H1 (cell line): ENCODE measurements around the gene KIF13A. TPM values are rescaled to one million over a fixed set of nuclear protein-coding genes. Genes with fewer than 3 reads are reported as not detected.

Experiments
- CTCF ChIA-PET: fragments of 300-600 bp; sonication (Branson Sonifier 250); formaldehyde crosslinking; loops from one replicate; lab custom pipeline; 2021; ENCODE audit not compliant: partially characterized antibody; lab: Charles Lee
- POLR2A ChIA-PET: fragments of 300-600 bp; sonication (Branson Sonifier 250); formaldehyde crosslinking; loops from one replicate; lab custom pipeline; 2021; ENCODE audit warnings: inconsistent platforms; ENCODE audit not compliant: partially characterized antibody; lab: Charles Lee
- DNase-seq, 2 experiments: peaks; one replicate each; pipeline versions ENCODE4 v3.0.0 to v3.0.0-alpha.2; 2010 to 2022; ENCODE audit warnings: low spot score in 2 of 2, low read depth in 1 of 2, mixed read lengths in 1 of 2
- FAIRE-seq: peaks from 2 replicates; lab custom pipeline; 2011; peaks lifted over from hg19 to GRCh38; lab: Jason Lieb, UNC
- H2AFZ ChIP-seq: 2 replicates; pipeline ENCODE4 v1.8.1; 2012; ENCODE audit warnings: low read length, inconsistent platforms
- H2AK5ac ChIP-seq: 2 replicates; pipeline ENCODE4 v1.6.1; 2013; ENCODE audit warnings: low read depth, low read length
- H2BK120ac ChIP-seq: replicated peaks from 2 replicates; pipeline ENCODE3; 2013; ENCODE audit warnings: low read depth, low read length, inconsistent platforms
- H2BK12ac ChIP-seq: 2 replicates; pipeline ENCODE4 v1.6.1; 2013; ENCODE audit warnings: low read depth, low read length
- H2BK15ac ChIP-seq: 2 replicates; pipeline ENCODE4 v1.6.1; 2013; ENCODE audit warnings: low read length
- H2BK20ac ChIP-seq: 2 replicates; pipeline ENCODE4 v1.6.1; 2013; ENCODE audit warnings: low read length
- H2BK5ac ChIP-seq: 2 replicates; pipeline ENCODE4 v1.6.1; 2013; ENCODE audit warnings: low read depth, low read length
- H3K14ac ChIP-seq: 2 replicates; pipeline ENCODE4 v1.6.1; 2013; ENCODE audit warnings: inconsistent platforms; ENCODE audit not compliant: insufficient read length
- H3K18ac ChIP-seq: 2 replicates; pipeline ENCODE4 v1.6.1; 2013; ENCODE audit warnings: low read length; ENCODE audit errors: extremely low read depth
- H3K23ac ChIP-seq: 2 replicates; pipeline ENCODE4 v1.6.1; 2013; ENCODE audit warnings: inconsistent platforms; ENCODE audit not compliant: insufficient read length
- H3K23me2 ChIP-seq: 2 replicates; pipeline ENCODE4 v1.6.1; 2013; ENCODE audit warnings: low read depth, low read length
- H3K27ac ChIP-seq: 2 replicates; pipeline ENCODE4 v1.6.1; 2011; ENCODE audit warnings: low read depth, low read length, inconsistent platforms
- H3K27me3 ChIP-seq, 4 experiments: replicated peaks in 1 of 4; 1 replicate in 1 of 4; 2 replicates in 3 of 4; pipeline versions ENCODE4 v1.6.1 to v1.8.1; 2011 to 2013; ENCODE audit warnings: low read length in 3 of 4, mild to moderate bottlenecking in 3 of 4, inconsistent platforms in 2 of 4, mixed read lengths in 2 of 4, moderate library complexity in 1 of 4; ENCODE audit not compliant: control insufficient read depth in 3 of 4, insufficient read depth in 3 of 4; ENCODE audit errors: extremely low read depth in 1 of 4
- H3K36me3 ChIP-seq, 4 experiments: 2 replicates each; pipeline versions ENCODE4 v1.6.1 to v1.8.1; 2011 to 2013; ENCODE audit warnings: mild to moderate bottlenecking in 4 of 4, low read length in 3 of 4, moderate library complexity in 2 of 4, control low read depth in 1 of 4, inconsistent platforms in 1 of 4; ENCODE audit not compliant: insufficient read depth in 4 of 4, control insufficient read depth in 2 of 4
- H3K4ac ChIP-seq: replicated peaks from 2 replicates; pipeline ENCODE3; 2013; ENCODE audit warnings: low read length, low read depth, mixed read lengths, inconsistent platforms; ENCODE audit not compliant: insufficient read length
- H3K4me1 ChIP-seq, 4 experiments: replicated peaks in 1 of 4; 1 replicate in 1 of 4; 2 replicates in 3 of 4; pipeline versions ENCODE4 v1.6.1 to v1.8.1; 2011 to 2013; ENCODE audit warnings: low read length in 3 of 4, inconsistent platforms in 2 of 4, mixed read lengths in 1 of 4; ENCODE audit not compliant: insufficient read depth in 4 of 4, control insufficient read depth in 3 of 4
- H3K4me2 ChIP-seq, 2 experiments: 2 replicates each; pipeline versions ENCODE4 v1.6.1 to v1.8.1; 2011 to 2013; ENCODE audit warnings: low read depth in 2 of 2, low read length in 2 of 2, control low read depth in 1 of 2, inconsistent platforms in 1 of 2, mild to moderate bottlenecking in 1 of 2; ENCODE audit not compliant: insufficient read depth in 1 of 2
- H3K4me3 ChIP-seq, 4 experiments: fragments of 200-600, 300-600 bp in 1 of 4; sonication (generic), shearing (Covaris generic), sonication (Bioruptor Twin) in 1 of 4; 2 replicates each; pipeline versions ENCODE4 v1.5.1 to v1.8.1; 2011 to 2016; ENCODE audit warnings: low read length in 4 of 4, low read depth in 3 of 4, control low read depth in 2 of 4, inconsistent platforms in 2 of 4, mild to moderate bottlenecking in 2 of 4, mixed read lengths in 1 of 4, moderate library complexity in 1 of 4; ENCODE audit not compliant: insufficient read depth in 2 of 4; ENCODE audit errors: extremely low read depth in 1 of 4
- H3K56ac ChIP-seq: replicated peaks from 2 replicates; pipeline ENCODE3; 2013; ENCODE audit warnings: low read depth, mild to moderate bottlenecking, mixed read lengths, low read length, inconsistent platforms; ENCODE audit not compliant: insufficient read length
- H3K79me1 ChIP-seq: 2 replicates; pipeline ENCODE4 v1.6.1; 2013; ENCODE audit warnings: low read depth, low read length, control low read depth
- H3K79me2 ChIP-seq, 2 experiments: 2 replicates each; pipeline versions ENCODE4 v1.6.1 to v1.8.1; 2012 to 2013; ENCODE audit warnings: low read length in 2 of 2, mild to moderate bottlenecking in 2 of 2, inconsistent platforms in 1 of 2; ENCODE audit not compliant: insufficient read depth in 2 of 2, control insufficient read depth in 1 of 2
- H3K9ac ChIP-seq, 4 experiments: replicated peaks in 1 of 4; 1 replicate in 1 of 4; 2 replicates in 3 of 4; pipeline versions ENCODE4 v1.6.1 to v1.8.1; 2011 to 2013; ENCODE audit warnings: low read depth in 3 of 4, low read length in 3 of 4, control low read depth in 2 of 4, mild to moderate bottlenecking in 2 of 4, moderate library complexity in 2 of 4, inconsistent platforms in 1 of 4; ENCODE audit errors: extremely low read depth in 1 of 4
- H3K9me3 ChIP-seq, 2 experiments: 2 replicates each; pipeline versions ENCODE4 v1.6.1 to v1.8.1; 2012 to 2013; ENCODE audit warnings: mild to moderate bottlenecking in 2 of 2, moderate library complexity in 2 of 2, control low read depth in 1 of 2, inconsistent platforms in 1 of 2, low read depth in 1 of 2, low read length in 1 of 2, mixed read lengths in 1 of 2; ENCODE audit not compliant: insufficient read depth in 2 of 2
- H4K20me1 ChIP-seq, 2 experiments: replicated peaks in 1 of 2; 2 replicates each; pipeline versions ENCODE3 to v1.8.1; 2011 to 2013; ENCODE audit warnings: inconsistent platforms in 2 of 2, low read length in 2 of 2, mild to moderate bottlenecking in 1 of 2; ENCODE audit not compliant: insufficient read depth in 2 of 2, control insufficient read depth in 1 of 2
- H4K5ac ChIP-seq: 2 replicates; pipeline ENCODE4 v1.6.1; 2013; ENCODE audit warnings: low read length, low read depth, mixed read lengths, inconsistent platforms; ENCODE audit not compliant: insufficient read length
- H4K8ac ChIP-seq: 2 replicates; pipeline ENCODE4 v1.8.0; 2013; ENCODE audit warnings: mild to moderate bottlenecking, moderate library complexity, low read length, inconsistent platforms; ENCODE audit not compliant: insufficient read depth; ENCODE audit errors: extremely low read depth
- H4K91ac ChIP-seq: replicated peaks from 2 replicates; pipeline ENCODE3; 2013; ENCODE audit warnings: low read length, mixed read lengths, inconsistent platforms; ENCODE audit not compliant: insufficient read length
- ATF3 ChIP-seq: IDR thresholded peaks from 2 replicates; pipeline ENCODE4 v1.6.1; 2011; ENCODE audit warnings: low read depth, mild to moderate bottlenecking, low read length; ENCODE audit not compliant: insufficient read depth
- BRCA1 ChIP-seq: IDR thresholded peaks from 2 replicates; pipeline ENCODE4 v1.6.1; 2012; ENCODE audit warnings: low read depth, low read length, improper control_type of control experiment
- CHD2 ChIP-seq: IDR thresholded peaks from 2 replicates; pipeline ENCODE4 v1.6.1; 2012; ENCODE audit warnings: low read length, improper control_type of control experiment
- CTBP2 ChIP-seq: IDR thresholded peaks from 2 replicates; pipeline ENCODE4 v1.7.0; 2011; ENCODE audit warnings: borderline replicate concordance, mild to moderate bottlenecking, moderate library complexity, mixed read lengths, low read length; ENCODE audit not compliant: insufficient read depth, insufficient read length
- EGR1 ChIP-seq: IDR thresholded peaks from 2 replicates; pipeline ENCODE4 v1.6.1; 2011; ENCODE audit warnings: low read depth, low read length, borderline replicate concordance
- EZH2 ChIP-seq: fragments of 200-600 bp; sonication (generic); IDR thresholded peaks from 2 replicates; pipeline ENCODE4 v1.7.1; 2012; ENCODE audit warnings: low read depth, mild to moderate bottlenecking, moderate library complexity, low read length, inconsistent platforms; ENCODE audit not compliant: severe bottlenecking
- KDM1A ChIP-seq: fragments of 200-600, 300-600 bp; sonication (generic); IDR thresholded peaks from 2 replicates; pipeline ENCODE4 v1.7.1; 2016; ENCODE audit warnings: mild to moderate bottlenecking, low read length, borderline replicate concordance
- KDM4A ChIP-seq: IDR thresholded peaks from one replicate; pipeline ENCODE4 v1.7.1; 2012; ENCODE audit warnings: low read depth, mild to moderate bottlenecking, moderate library complexity, low read length, inconsistent platforms; ENCODE audit not compliant: severe bottlenecking
- POLR2A ChIP-seq, 2 experiments: IDR thresholded peaks; 1 replicate in 1 of 2; 2 replicates in 1 of 2; pipeline ENCODE4 v1.6.1; 2011; ENCODE audit warnings: low read depth in 2 of 2, low read length in 2 of 2, mild to moderate bottlenecking in 2 of 2; ENCODE audit errors: control extremely low read depth in 1 of 2
- RBBP5 ChIP-seq: IDR thresholded peaks from 2 replicates; pipeline ENCODE4 v1.7.1; 2012; ENCODE audit warnings: low read depth, mild to moderate bottlenecking, inconsistent platforms, low read length, moderate library complexity, borderline replicate concordance
- SIX5 ChIP-seq: IDR thresholded peaks from 2 replicates; pipeline ENCODE4 v1.6.1; 2011; ENCODE audit warnings: mild to moderate bottlenecking, low read depth, low read length
- SUZ12 ChIP-seq: fragments of 200-600 bp; sonication (generic); IDR thresholded peaks from 2 replicates; pipeline ENCODE4 v1.6.1; 2012; ENCODE audit warnings: mild to moderate bottlenecking, inconsistent platforms, low read length, moderate library complexity, mixed read lengths
- TCF12 ChIP-seq: IDR thresholded peaks from 2 replicates; pipeline ENCODE4 v1.6.1; 2011; ENCODE audit warnings: low read depth, mild to moderate bottlenecking, low read length
- WGBS, 2 experiments: shearing (Covaris generic) in 1 of 2; methylation state at CpG; one replicate each; pipeline versions ENCODE4 v1.1.6 to v1.1.7; 2013 to 2015; ENCODE audit warnings: low lambda C conversion rate in 2 of 2, mixed read lengths in 2 of 2, inconsistent platforms in 1 of 2, low coverage in 1 of 2, missing lambda C conversion rate in 1 of 2; ENCODE audit not compliant: insufficient replicate concordance in 2 of 2, insufficient coverage in 1 of 2, insufficient read length in 1 of 2; ENCODE audit errors: extremely low coverage in 1 of 2, missing lambda C conversion rate in 1 of 2; 5-methylcytosine and 5-hydroxymethylcytosine counted together
- polyA plus RNA-seq, 7 experiments: library from polyadenylated mRNA; depleted of rRNA in 3 of 7; stranded (reverse) in 5 of 7; unstranded in 2 of 7; fragments of >200 nt in 5 of 7; fragments of 200-250 nt in 2 of 7; gene quantifications; 1 replicate in 5 of 7; 2 replicates in 1 of 7; 4 replicates in 1 of 7; pipeline versions ENCODE4 v1.2.1 to v1.2.3, GENCODE V29; 2011 to 2013; ENCODE audit warnings: missing spikeins in 2 of 7, mixed read lengths in 2 of 7
- total RNA-seq: library from RNA; stranded (reverse); fragmentation: NEBNext Ultra II Directional; extraction: Animal tissue kit (Norgen Biotek cat#: 25700); gene quantifications from 2 replicates; pipeline ENCODE4 v1.2.1, GENCODE V29; 2021

KIF13A gene
- total and polyA plus RNA-seq, 2 of the 8 experiments (the other 6 are each of a cell fraction or from before 2014, with no cell fraction given), result 14.7 to 40.8 TPM

- Histone ChIP-seq H3K27ac (no peak overlapping the region), H2AFZ (no peak overlapping the region), H2BK5ac (no peak overlapping the region), H3K4me1 (no peaks in the 10 kb centered on the region), H4K8ac (no peak overlapping the region), H3K56ac (no peak overlapping the region), H3K23me2 (no peaks in the 10 kb centered on the region), H3K27me3 (no peaks in the 10 kb centered on the region), H3K9me3 (peaks cover 9 to 10% of the 10 kb centered on the region in 2 experiments; a peak in 2 of 4 replicates), H3K79me1 (no peaks in the 10 kb centered on the region), H2BK20ac (no peak overlapping the region), H3K18ac (no peak overlapping the region), H3K4me2 (no peak overlapping the region), H3K4me3 (no peak overlapping the region), H4K91ac (no peak overlapping the region), H3K36me3 (no peaks in the 10 kb centered on the region; a peak in 1 of 8 replicates), H2BK12ac (no peak overlapping the region), H2AK5ac (no peak overlapping the region), H3K14ac (no peak overlapping the region), H4K20me1 (no peaks in the 10 kb centered on the region), H4K5ac (no peak overlapping the region), H3K9ac (no peak overlapping the region), H3K4ac (no peak overlapping the region), H3K79me2 (no peaks in the 10 kb centered on the region), H2BK15ac (no peak overlapping the region), H2BK120ac (no peak overlapping the region), H3K23ac (no peak overlapping the region)
- ChIA-PET POLR2A (interaction anchor here (1.2 to 2.7 kb wide), 3 partner anchors 10 to 22 kb away, joined by 5 to 7 read pairs (median 5); no protein-coding TSS in a partner anchor), CTCF (interaction anchor here (0.5 to 1.8 kb wide), 7 partner anchors 8 to 562 kb away, joined by 3 to 5 read pairs (median 4); no protein-coding TSS in a partner anchor)
- TF ChIP-seq BRCA1 (no peak), TCF12 (no peak), RBBP5 (no peak), CHD2 (no peak), SUZ12 (no peak), POLR2A (IDR thresholded peaks at IDR 0.05; ENCODE audit: control extremely low read depth in 1 of 2, low read depth in 2 of 2, low read length in 2 of 2) (no peak), CTBP2 (no peak), EZH2 (no peak), KDM4A (no peak), EGR1 (no peak), KDM1A (no peak), ATF3 (no peak), SIX5 (no peak)
- no peak for FAIRE-seq
- DNase-seq, result no peak
- WGBS, 2 experiments, result 88% methylated on average over 5 of the region's 5 CpGs; no CpG with 5 or more reads in 1 of the 2 experiments
Measured at GRCh38 chr6:17740559-17741220, 246.7 kb downstream of the KIF13A start.
